Natural killer cell (primary cell): ENCODE results near the gene OR51F2. TPM values are rescaled to one million over a fixed set of nuclear protein-coding genes. Genes with fewer than 3 reads are reported as not detected.
"Not testable (repeated sequence)": the region's sequence is repeated elsewhere in the genome, so short reads cannot be mapped to it uniquely, and the experiment has no call there.

ENCODE experiments used
- ATAC-seq, 3 donors: fragments of 150-1000 bp in 2 of 3; fragments of 200-7000 bp in 1 of 3; cut with Tn5 transposase; 1 replicate in 1 of 3; 2 replicates in 2 of 3; pipeline ENCODE4 v1.10.0; 2021; ENCODE audit warnings: mild to moderate bottlenecking in 2 of 3, moderate library complexity in 2 of 3
- DNase-seq, 2 donors: peaks; one replicate each; pipeline versions ENCODE4 v3.0.0 to v3.0.0-alpha.2; 2013 to 2021; ENCODE audit warnings: mixed read lengths in 1 of 2
- H3K27ac ChIP-seq: one replicate; pipeline ENCODE4 v1.5.1; 2013; ENCODE audit warnings: mild to moderate bottlenecking, low read length
- H3K27me3 ChIP-seq: one replicate; pipeline ENCODE4 v1.6.1; 2013; ENCODE audit warnings: low read length; ENCODE audit not compliant: control insufficient read depth, insufficient read depth
- H3K36me3 ChIP-seq: one replicate; pipeline ENCODE4 v1.6.1; 2013; ENCODE audit warnings: low read length; ENCODE audit not compliant: control insufficient read depth, insufficient read depth
- H3K4me1 ChIP-seq: one replicate; pipeline ENCODE4 v1.6.1; 2013; ENCODE audit warnings: low read length; ENCODE audit not compliant: control insufficient read depth, insufficient read depth
- H3K4me3 ChIP-seq: one replicate; pipeline ENCODE4 v1.5.1; 2013; ENCODE audit warnings: low read length
- H3K9me3 ChIP-seq: one replicate; pipeline ENCODE4 v1.6.1; 2013; ENCODE audit warnings: low read length; ENCODE audit not compliant: control insufficient read depth, insufficient read depth
- H3K27ac Mint-ChIP-seq, 2 donors: one replicate each; pipeline ENCODE4 v1.8.0; 2022; ENCODE audit warnings: mild to moderate bottlenecking in 2 of 2, mixed read lengths in 2 of 2, moderate library complexity in 1 of 2
- H3K27me3 Mint-ChIP-seq, 2 donors: one replicate each; pipeline ENCODE4 v1.8.0; 2022; ENCODE audit warnings: low read depth in 2 of 2, mixed read lengths in 2 of 2
- H3K36me3 Mint-ChIP-seq: one replicate; pipeline ENCODE4 v1.8.0; 2022; ENCODE audit warnings: mixed read lengths
- H3K4me1 Mint-ChIP-seq, 2 donors: one replicate each; pipeline ENCODE4 v1.8.0; 2022; ENCODE audit warnings: mixed read lengths in 2 of 2
- H3K4me3 Mint-ChIP-seq: one replicate; pipeline ENCODE4 v1.8.0; 2022; ENCODE audit warnings: mild to moderate bottlenecking, moderate library complexity, mixed read lengths
- H3K9me3 Mint-ChIP-seq, 2 donors: one replicate each; pipeline ENCODE4 v1.8.0; 2022; ENCODE audit warnings: mixed read lengths in 2 of 2
- WGBS: methylation state at CpG from one replicate; pipeline ENCODE4 v1.1.7; 2013; ENCODE audit warnings: missing lambda C conversion rate; ENCODE audit not compliant: insufficient coverage; 5-methylcytosine and 5-hydroxymethylcytosine counted together
- intact Hi-C: fragments of 100-400 bp; cut with micrococcal nuclease; formaldehyde crosslinking; loops from one replicate; pipeline ENCODE4 v1.14.2; 2022
- total RNA-seq, 4 donors: library from RNA; stranded (reverse); fragments of 120-200 nt in 1 of 4; gene quantifications; one replicate each; pipeline versions ENCODE4 v1.2.3 to v1.2.4, GENCODE V29; 2013 to 2022
- TF ChIP-seq, protein P1 (sequence below): fragments of 200-600 bp; IDR thresholded peaks from one replicate; pipeline ENCODE4 v1.8.0; 2022; ENCODE audit warnings: antibody characterized with exemption

OR51F2 gene
- total RNA-seq, 3 donors from 2014 or later (not counting 1 experiment from before 2014, with no cell fraction given): not detected

DNA sequence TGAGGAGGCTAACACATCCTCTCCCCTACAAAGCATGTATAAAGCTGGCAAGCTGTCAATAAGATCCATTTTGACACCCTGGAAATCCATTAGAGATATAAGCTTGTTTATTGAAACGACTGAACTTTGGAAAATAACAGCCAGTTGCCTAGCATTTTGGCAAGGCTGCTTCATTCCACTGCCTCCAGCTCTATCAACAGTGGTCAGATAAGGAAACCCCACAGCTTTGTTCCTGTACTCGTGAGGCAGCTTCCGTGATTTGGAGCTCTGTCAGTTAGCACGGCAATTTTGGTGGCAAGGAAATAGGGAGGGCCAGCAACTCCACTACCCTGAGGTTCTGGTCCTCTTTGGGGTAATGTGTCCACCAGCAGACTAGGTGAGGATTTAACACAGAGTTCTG lies 29.9 kb downstream of the OR51F2 start:
- H3K9me3 Mint-ChIP-seq: peaks cover 0 to 4% of the 10 kb centered on the region in 2 donors

DNA sequence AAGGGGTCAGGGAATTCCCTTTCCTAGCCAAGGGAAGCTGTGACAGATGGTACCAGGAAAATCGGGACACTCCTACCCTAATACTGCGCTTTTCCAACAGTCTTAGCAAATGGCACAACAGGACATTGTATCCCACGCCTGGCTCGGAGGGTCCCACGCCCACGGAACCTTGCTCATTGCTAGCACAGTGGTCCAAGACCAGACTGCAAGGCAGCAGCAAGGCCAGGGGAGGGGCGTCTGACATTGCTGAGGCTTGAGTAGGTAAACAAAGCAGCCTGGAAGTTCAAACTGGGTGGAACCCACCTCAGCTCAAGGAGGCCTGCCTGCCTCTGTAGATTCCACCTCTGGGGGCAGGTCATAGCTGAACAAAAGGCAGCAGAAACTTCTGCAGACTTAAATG lies 33.2 kb downstream of the OR51F2 start:
- H3K9me3 Mint-ChIP-seq, H3K27me3 Mint-ChIP-seq, H3K36me3 ChIP-seq, DNase-seq, ATAC-seq, H3K27ac ChIP-seq, H3K4me3 ChIP-seq, H3K27ac Mint-ChIP-seq, H3K9me3 ChIP-seq, H3K4me1 ChIP-seq, H3K27me3 ChIP-seq, intact Hi-C loops, H3K4me1 Mint-ChIP-seq, H3K4me3 Mint-ChIP-seq, H3K36me3 Mint-ChIP-seq: not testable (repeated sequence)
- WGBS: 94% methylated on average over 7 of the region's 7 CpGs

More for the DNA sequence above, 29.9 kb downstream of the OR51F2 start:
- ATAC-seq (no peak), DNase-seq (no peak)
- no peaks in the 10 kb centered on the region for H3K36me3 ChIP-seq
- intact Hi-C loops: no loop called here
- H3K4me1 Mint-ChIP-seq: no peaks in the 10 kb centered on the region
- no peak overlapping the region for H3K4me3 ChIP-seq
- H3K27me3 Mint-ChIP-seq: peaks cover 7 to 13% of the 10 kb centered on the region in 2 donors
- no peaks in the 10 kb centered on the region for H3K36me3 Mint-ChIP-seq
- H3K27ac Mint-ChIP-seq: no peak overlapping the region
- H3K27ac ChIP-seq: no peak overlapping the region
- no peaks in the 10 kb centered on the region for H3K9me3 ChIP-seq
- TF ChIP-seq, protein P1, sequence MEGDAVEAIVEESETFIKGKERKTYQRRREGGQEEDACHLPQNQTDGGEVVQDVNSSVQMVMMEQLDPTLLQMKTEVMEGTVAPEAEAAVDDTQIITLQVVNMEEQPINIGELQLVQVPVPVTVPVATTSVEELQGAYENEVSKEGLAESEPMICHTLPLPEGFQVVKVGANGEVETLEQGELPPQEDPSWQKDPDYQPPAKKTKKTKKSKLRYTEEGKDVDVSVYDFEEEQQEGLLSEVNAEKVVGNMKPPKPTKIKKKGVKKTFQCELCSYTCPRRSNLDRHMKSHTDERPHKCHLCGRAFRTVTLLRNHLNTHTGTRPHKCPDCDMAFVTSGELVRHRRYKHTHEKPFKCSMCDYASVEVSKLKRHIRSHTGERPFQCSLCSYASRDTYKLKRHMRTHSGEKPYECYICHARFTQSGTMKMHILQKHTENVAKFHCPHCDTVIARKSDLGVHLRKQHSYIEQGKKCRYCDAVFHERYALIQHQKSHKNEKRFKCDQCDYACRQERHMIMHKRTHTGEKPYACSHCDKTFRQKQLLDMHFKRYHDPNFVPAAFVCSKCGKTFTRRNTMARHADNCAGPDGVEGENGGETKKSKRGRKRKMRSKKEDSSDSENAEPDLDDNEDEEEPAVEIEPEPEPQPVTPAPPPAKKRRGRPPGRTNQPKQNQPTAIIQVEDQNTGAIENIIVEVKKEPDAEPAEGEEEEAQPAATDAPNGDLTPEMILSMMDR: no peak
- H3K4me1 ChIP-seq: no peaks in the 10 kb centered on the region
- H3K4me3 Mint-ChIP-seq: no peak overlapping the region
- WGBS: 37% methylated on average over 4 of the region's 4 CpGs
- H3K27me3 ChIP-seq: no peaks in the 10 kb centered on the region

DNA sequence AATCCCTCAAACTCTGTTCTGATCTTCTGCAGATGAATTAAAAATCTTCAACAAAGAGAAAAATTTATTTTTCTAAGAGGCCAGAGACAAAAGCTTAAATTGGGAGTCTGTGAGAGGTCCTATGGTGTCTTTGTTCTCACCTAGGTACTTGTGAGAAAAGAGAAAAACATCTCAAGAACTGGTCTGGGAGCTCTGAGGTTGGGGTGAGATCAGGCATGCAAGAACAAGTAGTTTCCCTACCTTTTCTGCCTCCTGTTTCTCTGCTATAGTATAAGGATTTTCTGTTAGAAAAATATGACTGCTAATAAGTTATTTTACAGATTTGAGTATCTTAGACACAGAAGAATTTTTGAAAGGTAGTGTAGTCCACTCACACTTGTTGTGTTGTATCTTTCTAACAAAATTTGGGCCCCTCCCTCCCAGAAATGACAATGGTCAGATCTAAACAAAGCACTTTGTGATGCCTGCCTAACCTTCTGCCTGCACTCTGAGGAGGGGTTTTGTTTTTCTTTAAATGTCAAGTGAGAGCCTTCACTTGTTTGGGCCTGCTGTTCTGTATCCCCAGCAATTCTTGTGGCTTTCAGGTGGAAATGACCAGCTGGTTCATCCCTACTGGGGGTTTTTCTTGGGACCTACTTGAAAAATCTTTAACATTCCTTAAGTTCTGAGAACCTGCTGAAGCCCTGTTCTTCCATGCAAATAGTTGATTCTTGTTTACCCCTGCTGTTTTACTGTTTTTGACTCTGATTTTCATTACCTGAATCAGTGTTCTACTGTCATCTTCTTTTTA lies 41.5 kb downstream of the OR51F2 start:
- Histone ChIP-seq H3K4me1 (no peaks in the 10 kb centered on the region), H3K36me3 (no peaks in the 10 kb centered on the region), H3K4me3 (no peak overlapping the region), H3K27me3 (no peaks in the 10 kb centered on the region), H3K27ac (no peak overlapping the region), H3K9me3 (no peaks in the 10 kb centered on the region)
- no peak for ATAC-seq
- Mint-ChIP-seq H3K4me1 (no peaks in the 10 kb centered on the region), H3K27ac (no peak overlapping the region), H3K27me3 (peaks cover 0 to 4% of the 10 kb centered on the region in 2 donors), H3K9me3 (peaks cover 6 to 11% of the 10 kb centered on the region in 2 donors), H3K4me3 (no peak overlapping the region), H3K36me3 (no peaks in the 10 kb centered on the region)
- intact Hi-C loops: no loop called here
- TF ChIP-seq, protein P1: no peak
- DNase-seq: no peak

DNA sequence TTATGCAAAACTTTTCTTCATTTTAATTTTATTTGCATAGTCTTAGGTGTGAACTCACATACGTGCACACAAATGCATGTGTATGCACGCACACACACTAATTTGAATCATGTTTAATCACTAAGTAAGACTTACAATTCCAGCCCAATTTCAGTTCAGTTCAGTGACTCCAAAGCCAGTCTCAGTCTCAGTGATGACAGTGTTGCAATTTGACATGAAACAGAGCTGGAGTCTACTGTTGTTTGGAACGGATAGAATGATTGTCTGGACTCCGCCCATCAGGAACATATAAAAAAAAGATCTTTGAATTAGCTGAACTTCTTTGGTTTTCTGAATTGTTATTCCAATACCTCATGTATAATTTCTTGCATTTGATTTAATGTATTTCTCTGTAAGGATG lies 42.8 kb downstream of the OR51F2 start:
- DNase-seq (no peak), ATAC-seq (no peak)
- no peak overlapping the region for H3K27ac Mint-ChIP-seq
- Histone ChIP-seq H3K4me1 (no peaks in the 10 kb centered on the region), H3K9me3 (no peaks in the 10 kb centered on the region), H3K27me3 (no peaks in the 10 kb centered on the region), H3K36me3 (no peaks in the 10 kb centered on the region), H3K4me3 (no peak overlapping the region), H3K27ac (no peak overlapping the region)
- 93% methylated on average over 4 of the region's 4 CpGs for WGBS
- TF ChIP-seq, protein P1: no peak
- H3K9me3 Mint-ChIP-seq: peaks cover 6 to 11% of the 10 kb centered on the region in 2 donors
- peaks cover 0 to 4% of the 10 kb centered on the region in 2 donors for H3K27me3 Mint-ChIP-seq
- no peak overlapping the region for H3K4me3 Mint-ChIP-seq
- intact Hi-C loops: no loop called here
- no peaks in the 10 kb centered on the region for H3K4me1 Mint-ChIP-seq
- no peaks in the 10 kb centered on the region for H3K36me3 Mint-ChIP-seq
